G401.6 (cell line): ENCODE data around the gene GTPBP3.
A peak's percentile ranks its signal among the peaks of the same experiment; 100 is the strongest.

Experiments
- FAIRE-seq: peaks from 2 replicates; lab custom pipeline; 2012; peaks lifted over from hg19 to GRCh38; lab: Jason Lieb, UNC

Gene GTPBP3

GRCh38 chr19:17328517-17329365 is 8.6 kb upstream of the GTPBP3 start:
- FAIRE-seq = no peak

GRCh38 chr19:17329366-17330261 is 7.7 kb upstream of the GTPBP3 start:
- no peak for FAIRE-seq

GRCh38 chr19:17330262-17331044 is 6.9 kb upstream of the GTPBP3 start:
- FAIRE-seq = no peak

GRCh38 chr19:17331045-17331558 is 6.3 kb upstream of the GTPBP3 start:
- no peak for FAIRE-seq

GRCh38 chr19:17332360-17332676 is 5.0 kb upstream of the GTPBP3 start:
- no peak for FAIRE-seq

- no peak for FAIRE-seq
Measured at GRCh38 chr19:17332677-17333581, 4.4 kb upstream of the GTPBP3 start.

GRCh38 chr19:17333611-17334413 is 3.5 kb upstream of the GTPBP3 start:
- no peak for FAIRE-seq

GRCh38 chr19:17334414-17335409 is 2.6 kb upstream of the GTPBP3 start, which contains the start of gene ANO8:
Gene ANO8, minus strand, starts transcription at chr19:17334855. Its CDS starts 185 bp downstream, at chr19:17334670.
- FAIRE-seq = peak; percentile 86

GRCh38 chr19:17335575-17335974 is 1.8 kb upstream of the GTPBP3 start:
- FAIRE-seq = no peak

GRCh38 chr19:17337675-17338432 is 501 bp downstream of the GTPBP3 start:
- FAIRE-seq = no peak

- no peak for FAIRE-seq
Measured at GRCh38 chr19:17338433-17339078, 1.2 kb downstream of the GTPBP3 start.

GRCh38 chr19:17339088-17339741 is 1.9 kb downstream of the GTPBP3 start:
- no peak for FAIRE-seq

- no peak for FAIRE-seq
Measured at GRCh38 chr19:17340302-17340870, 3.0 kb downstream of the GTPBP3 start.

GRCh38 chr19:17340871-17341357 is 3.6 kb downstream of the GTPBP3 start:
- no peak for FAIRE-seq

- FAIRE-seq = no peak
Measured at GRCh38 chr19:17341386-17341785, 4.0 kb downstream of the GTPBP3 start.

- FAIRE-seq = no peak
Measured at GRCh38 chr19:17341845-17342244, 4.5 kb downstream of the GTPBP3 start.
